Keratinocyte (primary cell): ENCODE results near the gene TTLL13.

Source experiments
- EZH2 ChIP-seq: IDR thresholded peaks from one replicate; pipeline ENCODE4 v1.6.1; 2012; ENCODE audit warnings: inconsistent platforms, mild to moderate bottlenecking, low read length, moderate library complexity
- TF ChIP-seq, protein P1 (sequence below), 3 experiments: IDR thresholded peaks in 1 of 3; conservative IDR thresholded peaks in 1 of 3; optimal IDR thresholded peaks in 1 of 3; 2 replicates in 2 of 3; 3 replicates in 1 of 3; pipeline versions ENCODE3 to v1.5.1; 2011; ENCODE audit warnings: low read length in 3 of 3, mild to moderate bottlenecking in 3 of 3, moderate library complexity in 2 of 3, control low read depth in 1 of 3, inconsistent platforms in 1 of 3; ENCODE audit not compliant: insufficient read depth in 2 of 3; ENCODE audit errors: extremely low read depth in 1 of 3

- TF ChIP-seq, protein P1, sequence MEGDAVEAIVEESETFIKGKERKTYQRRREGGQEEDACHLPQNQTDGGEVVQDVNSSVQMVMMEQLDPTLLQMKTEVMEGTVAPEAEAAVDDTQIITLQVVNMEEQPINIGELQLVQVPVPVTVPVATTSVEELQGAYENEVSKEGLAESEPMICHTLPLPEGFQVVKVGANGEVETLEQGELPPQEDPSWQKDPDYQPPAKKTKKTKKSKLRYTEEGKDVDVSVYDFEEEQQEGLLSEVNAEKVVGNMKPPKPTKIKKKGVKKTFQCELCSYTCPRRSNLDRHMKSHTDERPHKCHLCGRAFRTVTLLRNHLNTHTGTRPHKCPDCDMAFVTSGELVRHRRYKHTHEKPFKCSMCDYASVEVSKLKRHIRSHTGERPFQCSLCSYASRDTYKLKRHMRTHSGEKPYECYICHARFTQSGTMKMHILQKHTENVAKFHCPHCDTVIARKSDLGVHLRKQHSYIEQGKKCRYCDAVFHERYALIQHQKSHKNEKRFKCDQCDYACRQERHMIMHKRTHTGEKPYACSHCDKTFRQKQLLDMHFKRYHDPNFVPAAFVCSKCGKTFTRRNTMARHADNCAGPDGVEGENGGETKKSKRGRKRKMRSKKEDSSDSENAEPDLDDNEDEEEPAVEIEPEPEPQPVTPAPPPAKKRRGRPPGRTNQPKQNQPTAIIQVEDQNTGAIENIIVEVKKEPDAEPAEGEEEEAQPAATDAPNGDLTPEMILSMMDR (optimal IDR thresholded peaks at IDR 0.05 in 1 of 3, IDR thresholded peaks at IDR 0.05 in 1 of 3, conservative IDR thresholded peaks at IDR 0.05 in 1 of 3; ENCODE audit: extremely low read depth in 1 of 3, insufficient read depth in 2 of 3, low read length in 3 of 3) = no peak
- TF ChIP-seq EZH2 = no peak
Observed at GRCh38 chr15:90287101-90287500, 37.7 kb downstream of the TTLL13 start.
